Stimulated activated CD8-positive, alpha-beta memory T cell treated with anti-CD3 and anti-CD28 coated beads, Interleukin-12 subunit alpha, Interleukin-12 subunit beta, amount 100 ng/mL, for 24 hours (primary cell): ENCODE data around the gene CEACAM6.

ENCODE experiments used
- DNase-seq: peaks from one replicate; pipeline ENCODE4 v3.0.0-alpha.2; 2020; ENCODE audit errors: extremely low read depth

Gene CEACAM6

DNA sequence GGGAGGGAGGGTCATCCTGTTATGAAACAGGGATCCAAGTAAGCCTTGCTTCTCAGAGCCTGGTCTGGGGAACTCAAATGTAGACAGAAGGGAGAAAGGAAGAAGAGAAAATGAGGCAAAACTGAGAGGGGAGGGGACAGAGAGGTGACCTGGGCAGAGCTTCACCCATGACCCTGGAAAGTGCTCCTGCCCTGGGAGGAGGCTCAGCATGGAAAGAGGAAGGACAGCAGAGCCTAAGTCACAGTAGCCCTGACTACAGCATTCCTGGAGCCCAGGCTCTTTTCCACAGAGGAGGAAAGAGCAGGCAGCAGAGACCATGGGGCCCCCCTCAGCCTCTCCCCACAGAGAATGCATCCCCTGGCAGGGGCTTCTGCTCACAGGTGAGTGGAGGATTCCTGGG, 41.0 kb downstream of the CEACAM6 start, which contains the start of gene CEACAM3:
TSS of gene CEACAM3 (plus strand) at position 226 of the 400 bp plus-strand sequence. CDS start at position 317, 91 bp downstream.
- DNase-seq: no peak

DNA sequence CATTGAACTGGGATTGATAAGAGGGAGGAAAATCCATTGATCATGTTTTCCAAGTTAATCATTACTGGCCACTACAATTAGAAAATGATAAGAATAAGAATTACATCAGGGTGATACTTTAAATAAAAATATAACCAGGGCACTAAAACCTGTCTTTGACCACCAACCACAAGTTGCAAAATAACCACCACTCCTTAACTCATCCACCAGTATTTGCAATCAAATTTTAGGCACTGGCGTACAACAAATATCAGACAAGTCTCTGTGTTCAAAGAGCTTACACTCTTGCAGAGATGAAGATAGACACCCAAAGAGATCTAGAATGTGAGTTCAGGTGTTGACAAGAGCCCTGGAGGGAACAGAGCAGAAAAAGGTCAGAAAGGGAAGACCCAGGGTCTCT, 41.6 kb downstream of the CEACAM6 start:
- no peak for DNase-seq

DNA sequence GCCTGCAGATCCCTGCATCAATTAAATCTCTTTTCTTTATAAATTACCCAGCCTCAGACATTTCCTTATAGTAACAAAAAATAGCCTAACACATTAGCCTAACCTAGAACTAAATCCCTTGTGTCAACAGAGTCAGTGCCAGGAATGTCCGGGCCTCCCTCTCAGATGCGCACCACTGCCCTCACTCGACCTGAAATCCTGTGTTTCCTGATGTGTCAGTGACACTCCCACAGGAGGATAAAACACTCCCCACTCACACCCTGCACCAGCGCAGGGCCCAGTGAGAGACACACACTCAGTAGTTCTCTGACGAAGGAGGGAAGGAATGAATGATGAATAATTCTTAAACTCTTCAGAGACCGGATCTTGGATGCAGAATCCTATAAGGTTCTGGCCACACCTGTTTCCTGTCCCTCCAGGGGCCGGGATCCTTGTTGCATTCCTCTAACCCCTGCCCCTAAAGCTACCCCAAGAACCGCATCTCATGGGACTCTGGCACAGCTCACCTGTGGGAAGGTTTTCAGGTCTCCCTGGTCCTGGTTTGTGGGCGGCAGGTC, 44.2 kb downstream of the CEACAM6 start:
- no peak for DNase-seq

DNA sequence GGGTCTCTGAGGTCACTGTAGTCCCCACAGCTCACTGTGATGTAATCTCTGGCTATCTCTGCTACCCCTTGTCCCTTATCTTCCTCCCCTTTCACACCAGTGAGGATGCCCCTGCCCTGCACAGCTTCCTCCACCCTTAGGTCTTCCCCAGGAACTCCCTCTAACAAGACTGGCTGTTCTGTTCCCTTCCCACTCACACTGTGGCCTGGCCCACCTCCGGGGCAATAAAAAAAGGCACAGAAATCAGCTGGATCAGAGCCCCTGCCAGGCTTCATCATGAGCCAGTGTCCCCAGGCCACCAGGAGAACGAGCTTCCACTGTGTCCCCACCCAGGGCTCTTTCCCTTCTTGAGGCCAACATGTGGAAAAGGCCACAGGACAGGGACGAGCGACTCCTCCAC, 45.7 kb downstream of the CEACAM6 start:
- no peak for DNase-seq

DNA sequence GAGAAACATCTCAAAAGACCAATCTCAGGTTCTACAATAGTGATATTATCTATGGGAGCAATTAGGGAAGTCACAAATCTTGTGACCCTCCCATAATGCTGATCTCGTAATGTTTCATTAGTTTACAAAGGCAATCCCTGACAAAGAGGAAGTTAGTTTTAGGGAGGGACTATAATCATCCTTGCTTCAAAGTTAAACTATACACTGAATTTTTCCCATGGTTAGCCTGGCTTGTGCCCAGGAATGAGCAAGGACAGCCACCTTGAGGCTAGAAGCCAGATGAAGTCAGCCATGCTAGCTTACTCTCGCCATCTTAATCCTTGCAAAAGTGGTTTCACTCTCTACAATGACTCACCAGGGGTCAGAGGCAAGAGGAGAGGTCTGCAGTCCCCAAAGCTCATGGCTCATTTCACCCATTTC, 46.5 kb downstream of the CEACAM6 start:
- no peak for DNase-seq

DNA sequence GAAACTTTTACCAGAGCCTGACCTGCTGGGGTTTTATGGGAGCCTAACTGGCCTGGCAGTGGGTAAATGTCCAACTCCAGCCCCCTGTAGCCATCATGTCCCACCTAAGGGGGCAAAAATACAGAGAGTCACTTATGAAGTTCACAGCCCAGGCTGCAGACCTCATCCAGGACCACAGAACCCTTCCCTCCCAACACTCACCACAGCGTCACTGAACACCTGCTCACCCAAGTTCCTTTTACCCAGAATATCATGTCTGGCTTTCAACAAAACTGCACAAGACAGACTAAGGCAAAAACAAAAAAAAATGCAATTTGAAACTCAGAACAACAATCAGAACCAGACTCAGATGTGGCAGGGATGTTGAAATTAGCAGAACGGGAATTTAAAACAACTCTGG, 47.4 kb downstream of the CEACAM6 start:
- DNase-seq: no peak

DNA sequence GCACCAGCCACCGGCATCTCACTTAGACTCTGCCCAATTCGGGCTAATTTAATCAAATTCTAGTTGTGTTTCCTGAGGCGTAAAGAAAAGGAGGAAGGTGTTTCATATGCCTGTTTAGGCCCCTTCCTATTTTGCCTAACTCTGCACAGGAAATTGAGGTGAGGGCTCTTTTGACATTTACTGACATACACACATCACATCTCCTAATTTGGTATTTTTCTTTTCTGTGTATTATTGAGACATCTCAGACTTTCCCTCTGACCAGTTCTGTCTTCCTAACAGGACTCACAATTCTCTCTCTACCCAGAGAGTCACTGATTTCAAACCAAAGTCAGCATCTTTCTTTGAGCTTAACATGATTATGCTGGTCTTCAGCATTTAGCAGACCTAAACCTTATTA, 49.0 kb downstream of the CEACAM6 start:
- DNase-seq: no peak

DNA sequence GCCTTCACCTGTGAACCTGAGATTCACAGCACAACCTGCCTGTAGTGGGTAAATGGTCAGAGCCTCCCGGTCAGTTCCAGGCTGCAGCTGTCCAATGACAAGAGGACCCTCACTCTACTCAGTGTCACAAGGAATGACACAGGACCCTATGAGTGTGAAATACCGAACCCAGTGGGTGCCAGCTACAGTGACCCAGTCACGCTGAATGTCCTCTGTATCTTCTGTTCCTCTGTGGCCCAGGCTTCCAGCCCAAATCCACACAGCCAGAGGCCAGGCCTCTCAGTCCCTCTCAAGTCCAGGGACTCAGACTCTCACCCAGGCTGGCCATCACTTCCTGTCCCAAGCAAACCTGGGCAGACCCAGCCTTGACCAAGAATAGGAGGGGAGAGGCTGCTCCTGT, 51.8 kb downstream of the CEACAM6 start:
- no peak for DNase-seq

DNA sequence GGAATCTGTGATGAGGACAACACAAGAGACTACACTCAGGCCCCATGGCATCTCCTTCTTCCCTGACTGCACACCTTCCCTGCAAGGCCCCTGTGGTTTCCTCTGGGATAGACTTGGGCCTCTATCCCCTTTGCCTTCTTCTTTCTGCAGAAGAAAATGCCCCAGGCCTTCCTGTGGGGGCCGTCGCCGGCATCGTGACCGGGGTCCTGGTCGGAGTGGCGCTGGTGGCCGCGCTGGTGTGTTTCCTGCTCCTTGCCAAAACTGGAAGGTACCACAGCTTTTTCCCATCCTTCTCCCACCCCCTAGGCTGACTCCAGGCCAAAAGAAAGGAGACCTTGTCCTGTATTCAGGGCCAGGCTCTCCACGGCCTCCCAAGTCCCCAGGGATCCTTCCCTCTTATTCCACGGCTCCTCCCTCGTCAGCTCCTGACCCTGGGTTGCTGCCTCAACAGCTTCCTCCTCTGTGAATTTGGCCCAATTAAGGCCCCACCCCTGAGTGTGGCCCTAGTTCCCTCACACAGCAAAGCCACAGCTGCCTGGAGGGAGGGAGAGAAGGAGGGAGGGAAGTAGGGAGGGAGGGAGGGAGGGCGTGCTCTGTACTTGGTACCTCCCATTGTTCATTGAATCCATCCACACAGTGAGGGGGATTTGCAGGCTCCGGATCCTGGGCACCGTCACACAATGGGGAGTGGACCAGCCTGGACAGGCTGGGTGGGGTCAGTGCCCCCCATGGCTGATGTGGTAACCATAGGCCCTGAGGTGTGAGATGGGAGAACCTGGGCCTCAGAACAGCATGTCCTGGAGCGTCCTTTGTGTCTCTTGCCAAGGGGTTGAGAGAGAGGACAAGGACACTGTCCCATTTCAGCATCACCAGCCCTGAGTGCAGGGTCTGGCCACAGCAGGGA, 53.6 kb downstream of the CEACAM6 start:
- DNase-seq: no peak

DNA sequence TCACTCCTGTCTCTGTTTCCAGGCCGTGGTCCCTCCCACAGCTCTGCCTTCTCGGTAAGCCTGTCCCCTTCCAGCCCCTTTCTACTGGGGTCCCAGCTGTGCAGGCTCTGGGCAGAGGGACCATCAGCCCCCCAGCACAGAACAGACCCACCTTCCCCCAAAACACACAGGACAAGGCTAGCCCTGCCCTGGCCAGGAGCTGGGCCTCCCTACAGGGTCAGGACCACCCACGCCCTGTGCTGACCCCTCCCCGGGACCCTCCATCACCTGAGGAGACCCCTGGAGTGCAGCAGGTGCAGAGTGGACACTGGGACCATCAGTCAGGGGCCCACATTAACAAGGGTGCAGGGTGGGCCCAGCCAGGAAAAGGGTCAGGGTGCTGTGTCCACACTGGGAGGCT, 55.0 kb downstream of the CEACAM6 start:
- no peak for DNase-seq

DNA sequence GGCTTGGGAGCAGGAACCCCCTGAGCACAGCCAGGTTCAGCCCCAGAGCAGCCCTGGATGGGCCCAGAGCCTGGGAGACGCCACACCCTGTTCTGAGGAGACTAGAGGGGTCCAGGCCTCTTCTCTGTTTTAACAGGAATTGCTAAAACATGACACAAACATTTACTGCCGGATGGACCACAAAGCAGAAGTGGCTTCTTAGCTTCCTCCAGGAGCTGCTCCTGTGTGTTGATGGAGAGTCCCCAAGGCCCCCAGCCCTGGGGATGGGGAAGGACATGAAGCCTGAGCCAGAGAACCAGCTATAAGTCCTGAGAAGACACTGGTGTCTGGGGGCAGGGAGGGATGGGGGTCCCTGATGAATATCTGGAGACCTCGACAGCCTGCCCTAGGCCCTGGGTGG, 55.7 kb downstream of the CEACAM6 start:
- no peak for DNase-seq

DNA sequence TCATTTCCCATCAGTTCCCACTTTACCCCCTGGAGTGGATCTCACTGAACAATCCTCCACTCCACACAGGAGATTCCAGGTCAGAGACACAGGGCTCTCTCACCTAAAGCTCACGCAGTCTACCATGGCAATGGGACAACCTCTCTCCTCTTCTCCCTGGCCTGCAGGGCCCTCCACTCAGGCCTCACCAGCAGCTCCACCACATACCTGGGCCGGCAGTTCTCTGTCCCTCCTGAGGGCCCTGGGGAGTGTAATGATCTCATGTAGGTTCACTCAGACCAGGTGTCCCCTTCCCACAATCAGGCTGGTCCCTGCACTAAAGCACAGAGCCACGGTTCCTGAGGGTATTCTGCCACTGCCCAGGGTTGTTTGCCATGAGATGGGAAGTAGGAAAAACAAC, 56.7 kb downstream of the CEACAM6 start:
- DNase-seq: no peak

DNA sequence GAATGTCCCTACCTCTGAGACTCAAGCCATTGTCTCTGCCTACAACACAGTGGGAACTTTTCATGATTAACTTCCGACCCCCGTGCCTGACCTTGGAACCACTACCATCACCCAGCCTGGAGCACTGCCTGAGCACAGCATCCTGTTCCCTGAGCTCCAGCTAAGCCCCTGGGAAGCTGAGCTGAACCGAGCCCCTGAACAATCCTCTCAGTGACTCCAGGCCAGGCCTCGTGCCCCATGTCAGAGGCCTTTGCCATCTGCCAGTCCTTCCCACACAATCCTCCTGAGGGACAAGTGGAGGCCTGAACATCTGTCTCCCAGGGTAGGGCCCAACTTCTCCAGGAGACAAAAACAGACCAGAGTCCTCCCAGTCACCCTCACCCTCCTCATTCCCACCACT, 58.6 kb downstream of the CEACAM6 start:
- no peak for DNase-seq

DNA sequence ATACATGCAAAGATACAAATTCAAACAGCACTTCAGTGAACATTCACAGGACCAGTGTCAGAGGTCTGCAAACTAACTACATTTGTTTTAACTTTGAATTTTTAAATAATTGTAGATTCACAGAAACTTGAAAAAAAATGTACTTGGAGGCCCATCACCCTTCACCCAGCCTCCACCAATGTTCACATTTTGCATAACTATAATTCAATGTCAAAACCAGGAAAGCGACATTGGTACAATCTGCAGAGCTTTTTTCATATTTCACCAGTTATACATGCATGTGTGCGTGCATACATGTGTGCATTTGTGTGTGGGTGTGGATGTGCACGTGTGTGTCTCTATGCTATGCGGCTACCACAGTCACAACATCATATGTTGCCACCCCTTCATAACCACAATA, 60.0 kb downstream of the CEACAM6 start:
- no peak for DNase-seq

DNA sequence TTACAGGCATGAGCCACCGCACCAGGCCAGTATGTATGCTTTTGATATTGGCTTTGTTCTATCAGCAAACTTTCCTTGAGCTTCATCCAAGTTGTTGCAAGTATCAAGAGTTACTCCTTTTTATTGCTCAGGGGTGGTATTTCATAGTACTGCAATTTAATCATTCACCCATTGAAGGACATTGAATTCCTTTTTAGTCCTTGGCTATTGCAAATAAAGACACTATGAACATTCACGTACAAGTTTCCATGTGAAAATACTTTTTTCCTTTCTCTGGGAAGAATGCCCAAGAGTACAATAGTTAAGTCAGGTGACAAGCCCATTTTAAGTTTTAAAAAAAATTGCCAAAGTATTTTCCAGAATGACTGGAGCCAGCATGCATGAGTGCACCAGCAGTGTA, 61.4 kb downstream of the CEACAM6 start:
- DNase-seq: no peak

DNA sequence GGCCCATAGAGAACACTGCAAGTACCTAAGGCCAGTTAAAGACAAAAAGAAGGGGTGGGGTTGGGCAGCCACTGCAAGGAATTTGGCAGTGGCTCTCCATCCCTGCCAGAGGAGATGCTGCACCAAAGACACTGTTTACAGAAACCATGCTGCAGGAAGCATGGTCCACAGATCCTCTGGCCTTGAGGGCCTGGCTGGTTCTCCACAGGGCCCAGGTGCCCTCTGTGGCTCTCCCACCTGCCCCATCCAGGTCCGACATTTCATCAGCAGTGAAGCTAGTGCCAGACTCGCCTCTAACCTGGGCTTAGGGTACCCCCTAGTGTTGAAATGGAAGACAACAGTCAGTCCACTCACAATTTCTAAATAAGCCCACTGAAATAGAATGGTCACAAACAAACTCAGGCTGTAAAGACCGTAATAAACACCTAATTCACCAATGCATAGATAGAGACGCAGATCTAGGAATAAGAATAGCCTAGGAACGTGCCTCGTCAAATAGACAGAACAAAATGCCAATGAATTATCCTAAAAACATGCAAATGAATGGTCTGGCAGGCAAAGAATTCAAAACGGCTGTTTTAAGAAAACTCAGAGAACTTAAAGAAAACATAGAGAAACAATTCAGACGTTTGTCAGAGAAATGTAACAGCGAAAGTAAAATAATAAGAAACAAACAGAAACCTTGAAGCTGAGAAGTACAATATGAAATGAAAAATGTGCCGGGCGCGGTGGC, 65.8 kb downstream of the CEACAM6 start:
- no peak for DNase-seq
